GM18502 (cell line): ENCODE results near the gene ATP6V0D1.
A peak's percentile ranks its signal among the peaks of the same experiment; 100 is the strongest.
"Not testable (repeated sequence)": the region's sequence is repeated elsewhere in the genome, so short reads cannot be mapped to it uniquely, and the experiment has no call there.

Source experiments
- ATAC-seq: cut with Tn5 transposase; IDR thresholded peaks from one replicate; pipeline ENCODE4 v1.9.1; 2021; ENCODE audit warnings: mild to moderate bottlenecking; ENCODE audit not compliant: unreplicated experiment, poor library complexity

ATP6V0D1 gene

DNA sequence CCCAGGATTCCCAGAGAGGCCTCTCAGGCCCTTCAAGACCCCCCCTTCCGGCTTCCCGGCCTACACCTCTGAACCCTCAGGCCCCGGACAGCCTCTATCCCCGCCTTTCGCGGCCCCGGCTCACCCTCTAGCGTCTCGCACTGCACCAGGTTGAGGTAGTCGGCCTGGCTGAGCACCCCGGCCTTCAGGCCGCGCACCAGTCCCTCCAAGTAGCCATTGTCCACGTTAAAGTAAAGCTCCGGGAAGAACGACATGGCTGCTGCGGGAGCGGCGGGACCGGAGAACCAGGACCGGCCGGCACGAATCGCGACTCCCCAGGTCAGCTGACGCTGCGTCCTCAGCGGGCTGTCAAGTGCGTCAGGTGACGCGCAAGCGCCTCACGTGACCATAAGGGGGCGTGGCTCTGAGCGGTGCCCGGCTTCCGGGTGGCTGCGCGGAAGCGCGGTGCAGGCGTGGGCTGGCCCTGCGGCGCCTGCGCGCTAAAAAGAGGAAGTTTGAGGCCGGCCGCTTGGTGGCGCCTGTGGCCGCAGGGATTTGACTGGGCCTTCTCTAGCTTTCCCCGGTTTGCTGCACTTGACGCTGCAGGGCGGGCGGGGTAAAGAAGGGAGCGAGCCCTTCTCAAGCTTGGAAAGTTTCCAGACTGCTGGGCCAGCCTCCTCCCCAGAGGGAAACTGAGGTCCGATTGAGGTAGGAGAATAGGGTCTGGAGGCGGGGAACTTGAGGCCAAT lies at the start of gene ATP6V0D1:
TSS of gene ATP6V0D1 (minus strand) at position 325 of the 728 bp plus-strand sequence. CDS start at position 254, 71 bp downstream.
- peak; percentile 94 for ATAC-seq

DNA sequence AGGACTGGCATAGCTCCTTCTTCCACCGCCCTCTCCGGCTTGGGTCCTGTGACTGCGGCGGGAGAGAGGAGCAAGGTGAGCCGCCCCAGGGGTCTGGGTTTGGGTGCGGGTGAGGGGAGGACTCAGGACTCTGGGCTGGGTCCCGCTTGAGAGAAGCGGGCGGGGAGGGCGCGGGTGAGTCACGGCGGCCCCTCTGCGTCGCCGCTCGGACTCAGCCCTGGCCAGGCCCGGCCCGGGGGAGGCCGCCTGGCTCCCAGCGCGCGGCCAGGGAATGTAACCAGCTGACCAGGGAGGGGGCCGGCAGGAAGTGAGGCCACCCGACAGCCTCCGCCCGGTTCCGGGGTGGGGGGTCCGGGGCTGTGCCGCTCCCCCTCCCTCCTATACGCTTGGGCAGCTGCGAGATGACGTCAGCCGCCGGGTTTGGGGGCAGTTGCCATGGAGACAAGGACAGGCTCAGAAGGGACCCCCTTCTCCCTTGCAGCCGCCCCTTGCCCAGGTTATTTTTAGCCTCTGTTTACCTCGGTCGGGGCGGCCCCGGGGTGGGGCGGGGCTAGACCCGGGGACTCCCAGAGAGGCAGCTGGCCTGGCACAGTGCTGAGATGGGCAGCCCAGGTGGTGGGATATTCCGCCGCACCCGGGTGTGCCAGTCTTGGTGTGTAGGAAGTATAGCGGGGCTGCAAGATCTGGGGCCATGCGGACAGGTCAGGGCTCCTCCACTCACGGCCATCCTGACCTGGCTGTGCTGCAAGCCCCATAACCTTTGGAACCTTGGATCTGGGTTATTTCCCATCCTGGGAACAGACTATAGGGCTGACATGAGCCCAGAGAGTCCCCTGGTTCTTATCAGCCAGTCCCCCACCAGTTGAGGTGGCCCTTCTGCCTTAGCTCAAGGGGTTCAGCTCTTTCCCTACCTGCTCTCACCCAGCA lies 49.3 kb upstream of the ATP6V0D1 start:
- ATAC-seq: peak; percentile 38

DNA sequence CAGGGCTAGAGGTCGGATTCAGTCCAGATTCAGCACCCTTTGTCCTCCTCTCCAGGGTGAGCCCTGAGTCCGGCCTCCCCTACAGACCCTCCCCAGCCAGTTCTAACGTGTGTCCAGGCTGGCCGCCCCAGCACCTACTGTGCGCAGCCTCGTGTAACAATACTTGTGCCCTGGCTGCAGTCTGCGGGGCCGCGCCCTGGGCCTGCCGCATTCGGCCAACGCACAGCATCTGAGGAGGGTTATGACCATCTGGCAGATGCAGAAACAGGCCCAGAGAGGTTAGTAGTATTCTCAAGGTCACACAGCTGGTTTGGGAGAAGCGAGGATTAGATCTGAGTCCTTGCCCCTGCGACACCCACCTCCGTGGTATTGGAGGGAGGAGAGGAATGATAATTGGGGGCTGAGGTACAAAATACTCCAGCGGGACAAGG lies 48.6 kb upstream of the ATP6V0D1 start:
- ATAC-seq: no peak

DNA sequence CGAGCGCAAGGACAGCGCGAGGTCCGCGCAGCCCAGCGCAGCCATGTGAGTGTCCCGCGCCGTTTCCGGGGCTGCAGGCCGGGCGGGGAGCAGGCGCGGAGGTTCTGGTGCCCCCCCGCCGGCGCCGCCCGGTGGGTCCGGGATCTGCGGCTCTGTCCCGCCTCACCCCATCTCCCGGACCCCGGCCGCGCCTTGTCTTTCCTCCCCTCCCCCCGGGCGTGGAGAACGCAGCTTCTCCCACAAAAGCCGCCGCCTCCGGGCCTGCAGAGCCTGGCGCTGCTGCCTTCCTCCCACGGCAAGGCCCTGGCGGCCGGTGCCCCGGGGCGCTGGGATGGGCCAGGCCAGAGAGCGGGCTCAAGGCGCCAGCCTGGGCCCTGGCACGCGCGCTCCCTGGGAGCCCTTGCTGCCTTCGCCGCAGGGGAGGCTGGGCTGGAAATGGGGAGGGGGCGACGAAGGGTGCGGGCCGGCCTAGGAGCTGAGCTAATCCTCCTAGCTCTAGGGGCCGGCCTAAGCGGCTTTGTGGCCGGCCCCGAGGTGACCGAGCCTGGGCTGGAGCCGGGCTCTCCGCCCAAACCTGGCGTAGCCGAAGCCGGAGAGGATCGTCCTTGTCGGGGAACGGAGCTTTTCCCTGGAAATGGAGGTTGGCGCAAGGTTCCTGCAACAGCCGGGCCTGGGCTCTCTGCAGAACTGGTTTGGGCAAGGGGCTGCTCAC lies 48.1 kb upstream of the ATP6V0D1 start:
- no peak for ATAC-seq

DNA sequence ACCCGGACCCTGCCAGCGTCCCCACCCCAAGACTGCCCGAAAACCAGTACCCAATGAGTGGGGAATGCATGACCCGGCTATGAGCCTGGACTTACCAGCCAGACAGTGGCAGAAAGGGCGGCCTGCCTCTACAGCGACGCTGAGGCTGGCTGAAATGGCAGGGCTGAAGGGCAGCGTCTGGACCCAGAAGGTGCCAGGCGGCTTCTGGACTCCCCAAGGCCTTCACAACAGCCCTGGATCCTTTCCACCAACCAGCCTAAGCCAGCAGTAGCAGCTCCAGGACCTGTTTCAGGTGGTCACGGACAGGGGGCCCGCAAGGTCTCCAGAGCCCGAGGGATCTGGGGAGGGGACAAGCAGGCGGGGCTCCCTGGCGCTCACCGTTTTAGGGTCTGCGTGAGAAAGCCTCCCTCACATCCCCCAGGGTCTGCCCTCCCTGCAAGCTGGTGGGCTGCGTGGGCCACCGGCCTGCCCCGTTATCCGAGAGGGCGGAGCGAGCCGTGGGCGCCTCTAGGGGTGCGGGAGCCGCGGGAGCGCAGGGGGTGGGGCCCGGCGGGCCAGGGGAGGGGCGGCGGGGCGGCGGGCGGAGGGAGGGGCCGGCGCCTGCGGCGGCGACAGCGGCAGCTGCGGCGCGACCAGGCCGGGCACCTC lies 47.4 kb upstream of the ATP6V0D1 start, which contains the start of gene RIPOR1:
TSS of gene RIPOR1 (plus strand) at position 608 of the 648 bp plus-strand sequence. CDS start 9,618 bp downstream, outside the sequence.
- ATAC-seq: no peak

DNA sequence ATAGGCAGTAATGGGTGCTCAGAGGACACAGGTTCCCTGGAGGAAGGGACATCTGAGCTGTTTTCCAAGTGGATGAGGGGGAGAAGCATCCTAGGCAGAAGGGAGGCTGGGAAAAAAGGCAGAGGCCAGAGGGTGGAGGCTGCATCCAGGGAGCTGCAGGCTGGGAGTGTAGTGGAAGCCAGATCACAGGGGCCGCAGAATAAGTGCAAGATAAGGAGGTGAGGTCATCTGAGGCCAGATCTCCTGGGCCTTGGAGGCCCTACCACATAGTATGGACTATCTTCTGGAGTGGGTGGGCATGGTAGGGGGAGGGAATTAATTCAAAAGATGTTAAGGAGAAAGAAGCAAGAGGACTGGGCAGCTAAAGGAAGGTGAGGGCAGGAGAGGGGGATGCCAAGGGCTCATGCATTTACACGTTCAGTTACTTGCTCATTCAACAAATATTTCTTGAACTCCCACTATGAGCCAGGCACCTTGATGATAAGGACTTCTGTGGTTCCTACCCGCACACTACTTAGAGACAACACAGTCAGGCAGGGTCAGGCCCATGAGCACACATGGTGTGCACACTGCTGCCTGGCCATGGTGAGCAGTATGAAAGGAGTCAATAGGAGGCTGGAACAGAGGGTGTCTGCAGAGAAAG lies 45.3 kb upstream of the ATP6V0D1 start:
- ATAC-seq: no peak

DNA sequence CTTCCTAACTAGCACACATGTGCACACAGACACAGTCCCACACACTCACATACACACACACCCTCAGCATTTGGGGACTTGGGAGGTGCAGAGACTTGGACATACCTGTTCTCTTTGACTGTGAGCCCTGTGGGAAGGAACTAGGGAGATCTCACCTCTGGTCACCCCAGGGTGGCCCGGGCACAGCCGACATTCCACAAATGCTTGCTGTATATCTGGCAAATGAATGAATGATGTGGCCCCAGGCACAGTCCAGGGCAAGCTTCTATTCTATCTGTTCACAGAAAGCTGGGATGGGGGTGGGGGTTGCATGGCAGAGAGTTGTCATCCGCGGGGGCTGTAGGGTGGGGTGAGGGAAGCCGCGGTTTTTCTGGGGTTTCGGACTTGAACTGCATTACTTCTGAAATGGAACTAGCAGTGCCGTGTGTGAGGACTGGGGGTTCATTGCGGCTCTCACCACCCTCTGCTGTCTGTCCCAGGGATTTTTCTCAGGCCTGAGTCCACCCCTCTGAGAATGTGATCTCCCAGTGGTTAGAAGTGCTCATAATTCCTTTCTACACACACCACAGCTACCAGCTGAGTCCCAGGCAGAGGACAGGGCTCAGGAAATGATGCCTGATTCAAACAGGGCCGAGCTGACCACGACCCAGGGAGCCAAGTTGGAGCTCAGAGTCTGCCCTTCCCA lies 44.4 kb upstream of the ATP6V0D1 start:
- ATAC-seq: no peak

DNA sequence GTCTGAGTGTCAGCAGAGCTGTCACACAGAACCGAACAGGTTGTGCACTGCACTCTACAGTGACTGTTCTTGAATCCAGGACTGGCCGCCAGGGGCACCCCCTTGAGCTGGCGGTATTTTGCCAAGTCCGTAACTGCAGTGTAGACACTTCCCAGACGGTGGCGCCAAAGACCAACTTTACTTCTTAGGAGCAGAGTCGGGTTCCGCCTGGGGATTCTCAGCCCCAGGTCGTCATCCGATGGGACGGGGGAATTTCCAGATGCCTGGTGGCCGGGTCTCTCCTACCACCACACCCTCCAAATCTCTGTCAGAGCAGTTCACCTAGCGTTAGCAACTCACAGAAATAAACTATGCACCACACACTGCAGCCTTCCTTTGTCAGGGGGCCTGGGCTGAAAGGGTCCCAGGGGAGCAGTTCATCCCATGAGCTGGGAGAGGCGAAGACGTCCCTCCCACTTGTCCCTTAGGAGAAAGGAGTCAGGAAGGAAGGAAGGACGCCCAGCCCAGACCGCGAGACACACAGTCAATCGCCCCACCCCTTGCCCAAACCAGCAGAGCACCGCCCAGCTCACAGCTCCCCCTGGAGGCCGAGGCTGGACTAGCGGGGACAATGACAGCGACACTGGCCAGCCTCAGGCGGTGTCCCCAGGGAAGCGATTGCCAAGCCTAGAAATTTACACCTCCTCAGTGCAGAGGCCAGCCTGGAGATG lies 40.3 kb upstream of the ATP6V0D1 start:
- ATAC-seq: peak; percentile 71

DNA sequence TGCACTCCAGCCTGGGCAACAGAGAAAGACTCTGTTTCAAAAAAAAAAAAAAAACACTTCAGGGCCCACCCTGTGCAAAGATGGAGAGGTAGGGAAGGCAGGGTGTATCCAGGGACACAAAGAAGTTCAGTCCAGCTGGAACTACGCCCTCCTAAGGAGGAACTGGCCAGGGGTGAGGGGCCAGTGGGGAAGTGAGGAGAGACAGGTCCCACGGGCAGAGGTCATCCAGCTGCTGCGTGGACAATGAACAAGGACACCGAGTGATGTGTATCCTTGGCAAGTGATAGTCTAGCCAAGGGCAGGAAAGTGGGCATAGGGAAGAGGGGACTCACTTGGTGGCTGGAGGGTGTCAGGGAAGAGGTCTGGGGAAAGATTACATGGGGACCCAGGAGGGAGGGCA lies 38.3 kb upstream of the ATP6V0D1 start:
- ATAC-seq: no peak

DNA sequence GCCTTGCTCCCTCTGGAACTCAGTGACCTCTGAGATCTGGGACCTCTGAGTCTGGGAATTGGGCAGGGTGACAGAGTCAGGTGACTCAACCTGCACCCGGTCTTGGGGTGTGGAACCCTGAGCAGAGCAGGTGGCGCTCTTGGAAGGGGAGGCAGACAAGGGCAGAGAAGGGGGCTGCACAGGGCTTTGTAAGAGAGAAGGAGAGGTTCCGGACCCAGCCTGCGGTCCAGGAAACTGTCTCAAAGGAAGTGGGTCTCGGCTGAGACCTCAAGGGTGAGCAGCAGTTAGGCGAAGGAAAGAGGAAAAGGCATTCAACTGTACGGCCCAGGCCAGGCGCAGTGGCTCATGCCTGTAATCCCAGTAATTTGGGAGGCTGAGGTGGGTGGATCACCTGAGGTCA lies 37.7 kb upstream of the ATP6V0D1 start:
- ATAC-seq: no peak

DNA sequence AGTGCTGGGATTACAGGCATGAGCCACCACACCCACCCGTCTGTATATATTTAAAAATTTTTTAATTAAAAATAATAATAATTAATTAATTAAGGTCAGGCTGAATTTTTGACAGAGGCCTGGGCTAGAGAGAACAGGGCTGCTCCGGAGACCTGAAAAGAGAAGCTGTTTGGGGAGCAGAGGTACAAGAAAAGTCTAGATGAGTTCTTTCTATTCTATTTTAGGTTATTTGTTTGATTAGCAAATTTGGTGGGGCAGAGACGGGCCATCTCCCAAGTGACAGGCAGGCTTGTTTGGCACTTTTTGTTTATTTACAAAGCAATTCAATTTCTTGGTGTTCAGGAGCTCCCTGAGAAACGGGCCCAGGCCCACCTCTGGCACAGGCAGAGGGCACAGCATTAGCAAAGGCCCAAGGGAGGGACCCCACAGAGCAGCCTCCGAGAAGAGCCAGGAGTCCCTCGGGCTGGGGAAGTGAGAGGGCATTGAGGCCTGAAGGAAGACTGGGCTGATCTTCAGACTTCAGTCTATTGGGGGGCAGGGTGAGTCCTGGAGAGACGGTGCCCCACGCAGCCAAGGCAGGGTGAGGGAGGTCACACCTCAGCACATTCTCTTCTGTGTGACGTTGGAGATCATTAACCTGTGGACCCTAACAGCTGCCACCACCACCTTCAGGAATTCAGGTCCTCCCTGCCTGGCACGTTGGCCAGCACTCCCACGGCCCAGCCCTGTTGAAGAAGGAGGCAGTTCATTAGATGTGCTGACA lies 36.9 kb upstream of the ATP6V0D1 start:
- ATAC-seq: peak; percentile 46

DNA sequence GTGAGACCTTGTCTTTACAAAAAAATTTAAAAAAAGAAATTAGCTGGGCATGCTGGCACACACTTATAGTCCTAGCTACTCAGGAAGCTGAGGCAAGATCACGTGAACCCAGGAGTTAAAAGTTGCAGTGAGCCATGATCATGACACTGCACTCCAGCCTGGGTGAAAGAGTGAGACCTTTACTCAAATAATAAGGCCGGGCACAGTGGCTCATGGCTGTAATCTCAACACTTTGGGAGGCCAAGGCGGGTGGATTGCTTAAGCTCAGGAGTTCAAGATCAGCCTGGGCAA lies 36.1 kb upstream of the ATP6V0D1 start:
- ATAC-seq: no peak

DNA sequence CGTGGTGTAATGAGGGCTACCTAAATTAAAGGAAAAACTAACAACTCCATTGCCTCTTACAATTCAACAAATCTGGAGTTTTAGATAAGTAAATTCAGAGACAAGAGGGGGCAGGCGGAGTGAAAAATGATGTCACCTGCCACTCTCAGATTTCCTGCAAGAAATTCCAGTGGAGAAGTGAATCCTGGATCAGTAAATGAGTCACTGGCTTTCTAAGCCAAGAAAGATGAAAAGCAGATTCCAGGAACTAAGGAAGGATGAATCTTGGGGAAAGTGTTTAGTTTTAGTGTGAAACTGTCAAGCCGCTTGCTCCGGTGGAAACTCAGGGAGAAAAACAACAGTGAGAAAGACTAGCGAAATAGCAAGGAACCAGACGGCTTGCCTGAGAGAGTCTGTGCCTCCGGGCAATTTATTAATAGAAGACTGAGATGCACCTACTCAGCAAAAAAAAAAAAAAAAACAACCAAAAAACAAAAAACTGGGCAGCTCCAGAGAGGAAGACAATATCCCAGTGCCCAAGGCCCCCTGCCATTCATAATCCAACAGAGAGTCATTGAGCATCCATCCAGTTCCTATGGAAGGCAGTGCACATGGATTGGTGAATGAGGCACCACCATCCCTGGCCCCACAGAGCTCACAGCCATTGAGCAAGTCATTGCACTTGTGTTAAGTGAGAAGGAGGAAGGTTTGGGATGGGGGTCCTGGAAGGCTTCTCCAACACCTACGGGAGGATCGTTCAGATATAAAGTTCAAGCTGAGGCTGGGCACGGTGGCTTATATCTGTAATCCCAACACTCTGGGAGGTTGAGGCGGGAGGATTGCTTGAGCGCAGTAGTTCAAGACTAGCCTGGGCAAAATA lies 35.6 kb upstream of the ATP6V0D1 start:
- ATAC-seq: no peak

DNA sequence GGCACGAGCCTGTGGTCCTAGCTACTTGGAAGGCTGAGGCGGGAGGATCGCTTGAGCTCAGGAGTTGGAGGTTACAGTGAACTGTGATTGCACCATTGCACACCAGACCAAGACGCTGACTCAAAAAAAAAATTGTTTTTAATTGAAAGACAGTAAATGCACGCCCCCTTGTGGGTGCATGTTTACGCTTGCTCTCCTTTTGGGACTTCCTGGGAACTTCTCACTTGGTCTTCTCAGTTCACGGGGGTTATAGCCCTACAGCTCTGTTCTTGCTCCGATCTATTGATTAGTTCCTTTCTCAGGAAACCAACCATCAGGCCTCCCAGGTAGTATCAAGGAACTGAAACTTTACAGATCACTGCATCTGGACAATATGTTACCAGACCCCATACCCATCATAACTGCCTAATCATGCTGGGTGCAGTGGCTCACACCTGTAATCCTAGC lies 33.4 kb upstream of the ATP6V0D1 start:
- ATAC-seq: peak; percentile 46

DNA sequence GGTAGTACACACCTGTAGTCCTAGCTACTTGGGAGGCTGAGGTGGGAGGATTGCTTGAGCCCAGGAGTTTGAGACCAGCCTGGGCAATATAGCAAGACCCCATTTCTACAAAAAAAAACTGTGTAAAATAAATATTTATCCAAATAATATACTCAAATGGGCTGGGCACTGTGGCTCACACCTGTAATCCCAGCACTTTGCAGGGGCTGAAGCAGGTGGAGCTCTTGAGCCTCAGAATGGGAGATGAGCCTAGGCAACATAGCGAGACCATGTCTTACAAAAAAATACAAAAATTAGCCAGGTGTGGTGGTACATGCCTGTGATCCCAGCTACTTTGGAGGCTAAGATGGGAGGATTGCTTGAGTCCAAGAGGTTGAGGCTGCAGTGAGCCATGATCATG lies 32.9 kb upstream of the ATP6V0D1 start:
- not testable (repeated sequence) for ATAC-seq

DNA sequence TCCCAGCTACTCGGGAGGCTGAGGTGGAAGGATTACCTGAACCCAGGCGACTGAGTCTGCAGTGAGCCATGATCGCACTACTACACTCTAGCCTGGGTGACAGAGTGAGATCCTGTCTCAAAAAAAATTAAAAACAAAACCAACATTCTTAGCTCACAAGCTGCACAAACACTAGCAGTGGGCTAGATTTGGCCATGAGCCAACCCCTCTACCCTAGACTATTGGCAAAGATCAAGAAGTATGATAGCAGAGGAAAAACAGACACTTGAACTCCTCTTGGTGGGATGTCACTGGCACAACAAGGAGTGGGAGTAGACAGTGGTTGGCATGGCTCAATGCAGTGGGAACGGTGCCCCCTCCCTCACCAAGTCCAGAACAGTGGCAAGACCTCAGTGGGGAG lies 28.1 kb upstream of the ATP6V0D1 start:
- ATAC-seq: no peak

DNA sequence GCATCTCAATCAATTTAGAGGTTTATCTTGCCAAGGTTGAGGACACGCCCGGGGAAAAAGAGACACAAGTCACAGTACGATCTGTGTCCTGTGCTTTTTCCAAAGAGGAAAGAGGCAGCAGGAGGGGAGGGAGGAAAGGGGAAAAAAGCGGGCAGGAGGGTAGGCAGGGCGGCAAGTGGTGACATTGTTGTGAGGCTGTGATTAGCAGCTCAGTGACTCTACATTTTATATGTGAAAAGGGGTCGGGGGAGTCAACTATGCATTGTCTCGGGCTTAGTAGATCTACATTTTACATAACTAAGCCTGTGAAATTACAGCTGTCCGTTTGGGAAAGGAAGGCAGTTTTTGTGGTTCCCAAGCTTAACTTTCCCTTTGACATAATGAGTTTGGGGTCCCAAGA lies 25.5 kb upstream of the ATP6V0D1 start:
- ATAC-seq: no peak
